Skin of body (tissue), 3 donors: ENCODE results near the gene DYRK1B. TPM values are rescaled to one million over a fixed set of nuclear protein-coding genes. Genes with fewer than 3 reads are reported as not detected.
"Not testable (repeated sequence)": the region's sequence is repeated elsewhere in the genome, so short reads cannot be mapped to it uniquely, and the experiment has no call there.

Experiments used
- DNase-seq: peaks from one replicate; lab custom pipeline; 2025; lab: John Stamatoyannopoulos, UW
- small RNA-seq: library from RNA; depleted of rRNA; stranded (forward); fragments of <200 nt; gene quantifications from one replicate; pipeline ENCODE3, GENCODE V24; 2014; ENCODE audit warnings: low replicate concordance
- total RNA-seq: library from RNA; depleted of rRNA; stranded (reverse); fragments of >200 nt; gene quantifications from one replicate; pipeline ENCODE4 v1.2.3, GENCODE V29; 2014

The DYRK1B gene
- total RNA-seq, 1 donor from 2014 or later, result 10.3 TPM

DNA sequence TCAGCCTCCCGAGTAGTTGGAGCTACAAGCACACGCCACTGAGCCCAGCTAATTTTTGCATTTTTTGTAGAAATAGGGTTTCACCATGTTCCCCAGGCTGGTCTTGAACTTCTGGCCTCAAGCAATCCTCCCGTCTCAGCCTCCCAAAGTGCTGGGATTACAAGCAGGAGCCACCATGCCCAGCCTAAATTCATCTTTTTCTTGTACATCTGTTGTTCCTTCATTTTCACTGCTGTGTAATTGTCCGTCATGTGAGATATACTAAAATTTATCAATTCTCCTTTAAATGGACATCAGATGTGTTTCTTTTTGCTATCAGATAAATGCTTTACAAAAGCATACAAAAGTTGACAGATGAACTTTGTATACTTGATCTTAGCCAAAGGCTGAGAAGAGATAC lies 22.9 kb downstream of the DYRK1B start:
- DNase-seq, result no peak

DNA sequence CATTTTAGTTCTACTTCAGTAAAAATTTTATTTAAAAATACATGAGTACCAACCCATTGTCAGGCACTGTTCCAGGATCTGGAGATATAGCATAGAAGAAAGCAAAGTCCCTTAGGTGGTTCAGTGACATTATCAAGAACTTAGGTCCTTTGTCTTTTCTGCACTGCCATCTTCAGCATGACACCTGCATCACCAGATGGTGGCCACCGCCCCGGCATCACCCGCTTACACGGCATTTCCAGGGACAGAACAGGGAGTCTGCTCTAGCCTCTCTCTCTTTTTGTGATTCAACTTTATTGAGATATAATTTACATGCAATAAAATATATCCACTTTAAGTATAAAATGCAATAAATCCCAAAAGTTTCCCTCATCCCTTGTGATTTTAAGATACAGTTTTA lies 23.5 kb downstream of the DYRK1B start:
- DNase-seq, result no peak

DNA sequence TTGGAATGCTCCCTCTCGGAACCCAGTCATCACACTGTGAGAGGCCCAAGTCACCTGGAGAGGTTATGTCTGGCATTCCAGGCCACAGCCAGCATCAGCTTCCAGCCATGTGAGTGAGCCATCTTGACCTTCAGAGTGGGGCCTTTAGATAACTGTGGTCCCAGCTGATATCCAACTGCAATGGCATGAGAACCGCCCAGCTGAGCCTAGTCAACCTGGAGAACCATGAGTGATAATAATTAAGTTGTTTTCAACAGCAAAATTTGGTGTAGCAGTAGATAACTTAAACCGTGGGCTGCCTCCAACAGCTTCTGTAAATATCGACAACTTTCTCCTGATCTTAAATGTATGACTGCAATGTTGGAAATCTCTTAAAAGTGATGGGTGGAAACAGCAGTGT lies 24.6 kb downstream of the DYRK1B start:
- DNase-seq, result no peak

DNA sequence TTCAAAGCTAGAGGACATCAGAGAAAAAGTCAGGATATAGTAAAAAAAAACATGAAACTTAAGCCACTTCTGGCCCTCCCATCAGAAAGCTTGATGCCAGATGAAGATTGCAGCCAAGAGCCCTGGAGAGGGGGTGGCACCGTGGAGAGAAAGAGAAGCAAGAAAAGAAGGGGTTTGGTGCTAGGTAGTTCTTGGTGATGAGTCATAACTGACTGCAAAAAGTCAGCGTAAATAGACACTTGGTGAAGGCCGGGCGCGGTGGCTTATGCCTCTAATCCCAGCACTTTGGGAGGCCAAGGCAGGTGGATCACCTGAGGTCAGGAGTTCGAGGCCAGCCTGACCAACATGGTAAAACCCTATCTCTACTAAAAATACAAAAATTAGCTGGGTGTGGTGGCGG lies 25.3 kb downstream of the DYRK1B start:
- DNase-seq, result not testable (repeated sequence)

DNA sequence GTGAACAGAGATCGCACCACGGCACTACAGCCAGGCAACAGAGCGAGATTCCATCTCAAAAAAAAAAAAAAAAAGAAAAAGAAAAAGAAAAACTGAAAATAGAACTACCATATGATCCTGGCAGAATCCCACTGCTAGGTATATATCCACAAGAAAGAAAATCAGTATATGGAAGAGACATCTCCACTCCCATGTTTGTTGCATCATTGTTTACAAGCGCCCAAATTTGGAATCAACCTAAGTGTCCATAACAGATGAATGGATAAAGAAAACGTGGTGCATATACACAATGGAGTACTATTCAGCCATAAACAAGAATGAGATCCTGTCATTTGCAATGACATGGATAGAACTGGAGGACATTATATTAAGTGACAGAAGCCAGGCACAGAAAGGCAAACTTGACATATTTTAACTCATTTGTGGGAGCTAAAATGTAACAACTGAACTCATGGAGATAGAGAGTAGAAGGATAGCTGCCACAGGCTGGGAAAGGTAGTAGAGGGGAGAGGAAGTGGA lies 26.1 kb downstream of the DYRK1B start:
- no peak for DNase-seq

DNA sequence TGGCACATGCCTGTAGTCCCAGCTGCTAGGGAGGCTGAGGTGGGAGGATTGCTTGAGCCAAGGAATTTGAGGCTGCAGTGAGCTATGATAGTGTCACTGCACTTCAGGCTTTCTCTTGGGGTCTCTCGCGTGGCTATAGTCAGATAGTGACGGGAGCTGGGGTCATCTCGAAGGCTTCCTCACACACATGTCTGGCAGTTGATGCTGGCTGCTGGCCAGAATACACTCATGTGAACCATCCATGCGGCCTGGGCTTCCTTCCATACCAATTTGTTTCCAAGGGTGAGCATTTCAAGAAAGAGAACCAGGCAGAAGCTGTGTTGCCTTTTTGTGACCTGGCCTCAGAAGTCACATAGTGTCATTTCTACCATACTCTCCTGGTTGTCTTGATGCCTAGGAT lies 28.9 kb downstream of the DYRK1B start:
- no peak for DNase-seq

DNA sequence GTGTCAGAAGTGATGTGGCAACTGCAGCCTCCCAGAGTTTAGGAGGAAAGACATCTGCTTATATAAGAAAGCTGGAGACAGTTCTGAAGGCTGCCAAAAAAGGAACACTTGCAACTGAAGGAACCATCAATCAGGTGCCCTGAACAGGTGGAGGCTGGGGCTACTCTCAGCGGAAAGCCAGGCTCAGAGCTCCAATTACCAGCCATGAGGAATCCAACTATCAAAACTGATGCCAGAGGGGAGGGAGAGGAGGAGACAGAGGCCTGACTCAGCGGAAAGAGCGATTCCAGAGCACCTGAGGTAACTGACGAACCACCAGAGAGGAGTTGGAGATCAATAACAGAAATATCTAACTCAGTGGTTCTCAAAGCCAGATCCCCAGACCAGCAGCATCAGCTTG lies 31.0 kb downstream of the DYRK1B start:
- no peak for DNase-seq

DNA sequence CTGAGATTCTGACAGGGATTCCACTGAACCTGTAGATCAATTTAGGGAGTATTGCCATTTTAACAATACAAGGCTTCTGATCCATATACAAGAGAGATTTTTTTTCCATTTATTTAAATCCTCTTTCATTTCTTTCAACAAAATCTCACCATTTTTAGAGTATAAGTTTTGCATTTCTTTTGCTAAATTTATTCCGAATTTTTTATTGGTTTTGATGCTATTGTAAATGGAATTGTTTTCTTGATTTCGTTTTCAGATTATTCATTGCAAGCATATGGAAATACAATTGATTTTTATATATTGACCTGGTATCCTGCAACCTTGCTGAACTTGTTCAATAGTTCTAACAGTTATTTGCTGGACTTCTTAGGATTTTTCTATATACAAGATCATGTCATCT lies 36.9 kb downstream of the DYRK1B start:
- DNase-seq, result no peak

DNA sequence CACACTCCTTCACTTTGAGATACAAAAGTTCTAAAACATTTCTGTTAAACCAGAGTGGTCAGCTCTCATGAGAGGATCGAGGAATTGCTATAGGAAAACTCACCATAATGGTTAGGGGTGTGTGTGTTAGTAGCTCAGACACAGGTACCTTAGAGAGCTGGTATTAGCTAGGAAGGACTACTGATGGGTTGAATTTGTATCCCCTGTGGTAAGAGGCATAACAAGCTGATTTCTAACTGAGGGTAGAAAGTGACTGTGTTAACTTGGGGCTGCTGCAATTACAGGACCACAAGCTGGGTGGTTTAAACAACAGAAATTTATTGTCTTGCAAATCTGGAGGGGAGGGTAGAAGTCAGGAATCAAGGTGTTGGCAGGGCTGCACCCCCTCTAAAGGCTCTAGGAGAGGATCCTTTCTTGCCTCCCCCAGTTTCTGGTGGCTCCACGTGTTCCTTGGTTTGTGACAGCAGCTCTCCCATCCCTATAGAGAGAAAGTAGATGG lies 37.9 kb downstream of the DYRK1B start:
- no peak for DNase-seq

DNA sequence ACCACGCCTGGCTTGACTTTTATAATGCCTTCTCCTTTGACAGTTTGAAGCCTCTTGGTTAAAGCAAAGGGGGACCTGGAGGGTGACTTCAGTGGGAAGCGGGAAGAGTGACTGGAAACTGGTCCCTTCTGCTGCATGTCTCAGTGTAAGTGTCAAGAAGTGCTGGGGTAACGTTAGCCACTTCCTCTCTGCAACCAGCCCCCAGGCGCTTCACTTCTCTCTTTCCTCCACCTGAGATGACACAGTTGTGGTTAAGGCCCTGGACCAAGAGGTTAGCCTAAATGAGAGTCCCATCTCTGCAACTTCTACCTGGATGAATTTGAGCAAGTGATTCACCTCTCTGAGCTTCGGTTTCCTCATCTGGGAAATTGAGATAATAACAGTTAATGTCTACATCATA lies 39.0 kb downstream of the DYRK1B start:
- no peak for DNase-seq

DNA sequence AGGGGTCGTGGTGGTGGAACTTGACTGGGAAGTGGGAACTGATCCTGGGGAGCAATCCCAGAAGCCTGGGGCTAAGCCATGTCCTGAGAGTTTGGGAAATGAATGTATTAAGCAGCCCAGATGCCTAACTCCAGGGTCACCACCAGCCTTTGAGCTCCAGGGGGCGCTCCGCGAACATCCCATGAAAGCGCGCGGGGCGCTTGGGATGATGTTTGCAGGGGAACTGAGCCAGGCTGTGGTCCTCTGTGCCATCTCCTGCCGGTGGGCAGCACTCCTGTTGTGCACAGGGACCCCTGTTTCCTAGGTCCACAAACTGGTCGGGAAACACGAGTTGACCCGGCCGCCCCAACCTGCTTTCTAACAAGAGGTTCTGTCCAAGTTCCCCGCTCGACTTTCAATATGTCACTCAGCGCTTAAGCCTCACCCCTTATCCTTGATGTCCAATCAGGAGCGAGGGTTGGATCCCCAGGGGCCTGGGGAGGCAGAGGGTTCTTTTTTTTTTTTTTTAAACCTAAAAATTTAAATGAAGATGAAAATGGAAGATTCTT lies 40.9 kb downstream of the DYRK1B start:
- peak; percentile 82 for DNase-seq

DNA sequence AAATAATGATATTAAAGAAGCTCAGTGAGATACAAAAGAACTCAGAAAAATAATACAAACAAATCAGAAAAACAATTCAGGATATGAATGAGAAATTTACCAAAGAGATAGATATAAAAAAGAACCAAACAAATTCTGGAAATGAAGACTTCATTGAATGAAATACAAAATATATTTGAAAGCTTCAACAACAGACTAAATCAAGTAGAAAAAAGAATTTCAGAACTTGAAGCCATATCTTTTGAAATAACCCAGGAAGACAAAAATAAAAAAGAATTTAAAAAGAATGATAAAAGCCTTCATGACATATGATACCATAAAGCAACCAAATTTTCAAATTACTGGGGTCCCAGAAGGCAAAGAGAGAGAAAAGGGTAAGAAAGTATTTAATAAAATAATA lies 45.7 kb downstream of the DYRK1B start:
- DNase-seq, result no peak

DNA sequence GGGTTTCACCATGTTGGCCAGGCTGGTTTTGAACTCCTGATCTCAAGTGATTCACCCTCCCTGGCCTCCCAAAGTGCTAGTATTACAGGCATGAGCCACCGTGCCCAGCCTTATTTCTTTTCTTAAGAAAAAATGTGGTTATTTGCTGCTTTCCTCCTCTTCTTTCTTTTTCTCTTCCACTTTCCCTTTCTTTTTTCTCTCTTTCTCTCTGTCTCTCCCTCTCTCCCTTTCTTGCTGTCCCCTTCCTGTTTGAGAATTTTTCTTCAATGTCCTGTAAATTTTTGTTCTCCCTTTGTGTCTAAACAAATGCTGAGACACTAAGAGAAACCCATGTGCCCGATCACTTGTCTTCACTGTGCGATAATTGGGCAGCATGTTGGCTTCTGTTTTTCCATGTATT lies 53.1 kb downstream of the DYRK1B start:
- no peak for DNase-seq

DNA sequence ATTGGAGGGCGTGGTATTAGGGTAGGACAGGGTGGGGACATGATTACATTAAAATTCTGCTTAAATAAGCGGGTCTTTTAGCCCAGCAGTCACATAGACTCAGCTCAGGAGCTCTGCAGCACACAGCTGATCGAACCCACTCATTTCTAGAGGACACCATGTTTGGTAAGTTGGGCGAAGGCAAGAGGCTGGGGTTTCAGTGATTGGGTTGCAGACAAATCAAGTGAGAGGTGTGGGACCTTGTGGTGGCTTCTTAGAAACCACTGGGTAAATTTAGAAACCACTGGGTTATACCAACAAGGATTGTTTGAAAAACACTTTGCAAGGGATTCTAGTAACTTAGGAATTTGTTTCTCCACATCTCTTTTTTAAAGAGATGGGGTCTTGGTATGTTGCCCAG lies 55.2 kb downstream of the DYRK1B start, which contains the start of gene LEUTX:
LEUTX (plus strand) TSS at position 92 of the 400 bp plus-strand sequence; CDS start at position 159, 67 bp downstream.
- no peak for DNase-seq

Small RNA genes within 50 kb of the gene (small RNA-seq; reads per million reads assigned to genes)
- not detected for gene MIR6719

Other genes starting within 250 kb of the DYRK1B start
- gene LGALS13, start 231.6 kb downstream of the DYRK1B start, total RNA-seq, result not detected
- not detected for gene LGALS16, start 178.2 kb downstream of the DYRK1B start, total RNA-seq
- gene LGALS14, start 129.7 kb downstream of the DYRK1B start, total RNA-seq, result not detected
- gene CLC, start 96.1 kb downstream of the DYRK1B start, total RNA-seq, result 10.0 TPM
- not detected for gene LEUTX, start 55.3 kb downstream of the DYRK1B start, total RNA-seq
- 181 TPM for gene FBL, start 12.2 kb upstream of the DYRK1B start, total RNA-seq
- 17.7 TPM for gene FCGBP, start 100.5 kb upstream of the DYRK1B start, total RNA-seq
- 44.1 TPM for gene PSMC4, start 137.0 kb upstream of the DYRK1B start, total RNA-seq
- gene ZNF546, start 162.9 kb upstream of the DYRK1B start, total RNA-seq, result 3.6 TPM
- gene ZNF780B, start 222.1 kb upstream of the DYRK1B start, total RNA-seq, result 20.9 TPM